GM19328 (cell line): ENCODE data around the gene TENT5C.
A peak's percentile ranks its signal among the peaks of the same experiment; 100 is the strongest.

Experiments
- ATAC-seq: cut with Tn5 transposase; IDR thresholded peaks from one replicate; pipeline ENCODE4 v1.9.1; 2021; ENCODE audit warnings: mild to moderate bottlenecking, moderate library complexity; ENCODE audit not compliant: unreplicated experiment

The TENT5C gene

DNA sequence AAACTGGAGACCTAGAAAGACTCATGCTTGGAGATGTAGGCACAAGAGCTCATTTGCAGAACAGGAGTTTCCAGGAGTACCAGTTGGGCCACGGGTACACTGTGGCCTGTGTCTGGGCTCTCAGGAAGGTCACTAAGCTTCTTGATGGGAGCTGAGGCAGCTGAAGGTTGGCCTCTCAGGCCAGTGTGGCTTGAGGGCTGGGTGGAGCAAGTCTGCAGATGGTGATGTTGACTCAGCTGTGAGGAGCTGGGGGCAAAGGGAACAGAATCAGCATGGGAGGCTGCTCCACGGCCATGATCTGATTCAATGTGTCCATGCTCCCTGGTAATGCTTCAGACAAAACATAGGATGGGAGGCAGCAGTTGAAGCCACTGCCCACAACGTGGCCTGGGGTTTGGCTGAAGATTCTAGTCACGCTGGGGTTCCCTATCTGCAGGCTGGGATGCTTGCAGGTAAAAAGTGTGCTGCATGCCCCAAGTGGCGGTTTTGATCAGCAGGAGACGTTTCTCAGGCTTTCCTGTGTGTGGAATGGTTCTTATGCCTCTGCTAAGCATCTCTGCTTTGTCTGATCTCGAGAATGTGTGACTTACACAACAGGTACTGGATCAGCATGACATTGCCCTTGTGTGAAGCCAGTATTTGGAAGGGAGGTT is 15.4 kb upstream of the TENT5C start:
- no peak for ATAC-seq

DNA sequence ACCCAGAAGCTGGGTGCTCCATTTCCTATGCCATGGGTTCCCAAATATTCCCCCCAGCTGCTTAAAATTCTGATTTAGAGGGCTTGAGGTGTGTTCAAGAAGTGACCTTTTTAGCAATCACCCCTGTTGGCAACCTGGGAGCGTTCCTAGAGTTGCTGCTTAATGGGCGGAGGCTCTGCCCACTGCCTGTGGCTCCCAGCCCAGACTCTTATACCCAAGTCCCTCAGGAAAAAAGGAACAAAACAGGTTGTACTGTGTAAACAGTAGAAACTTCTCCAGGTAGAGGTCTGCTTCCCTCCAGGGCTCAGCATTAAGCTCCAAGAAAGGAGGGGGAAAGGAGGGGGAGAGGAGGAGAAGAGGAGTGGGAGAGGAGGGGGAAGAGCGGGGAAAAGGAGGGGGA is 14.6 kb upstream of the TENT5C start:
- no peak for ATAC-seq

DNA sequence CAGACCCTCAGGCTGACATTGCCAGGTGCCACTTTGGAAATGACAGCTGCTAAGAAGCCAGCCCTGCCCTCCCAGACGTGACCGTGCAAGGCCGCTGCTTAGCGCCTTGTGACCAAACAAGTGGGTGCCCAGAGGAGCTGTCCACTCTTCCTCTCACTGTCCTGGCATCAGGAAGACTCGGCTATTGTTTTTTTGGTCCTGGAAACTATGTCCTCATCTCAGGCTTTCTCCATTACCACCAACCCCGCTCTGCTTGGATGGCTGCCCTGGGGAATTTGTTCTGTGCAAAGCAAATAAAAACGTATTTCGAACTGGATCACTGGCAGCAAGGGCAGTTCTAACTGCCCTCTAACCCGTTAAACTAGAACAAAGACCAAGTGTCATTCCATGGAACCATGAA is 13.7 kb upstream of the TENT5C start:
- ATAC-seq, result no peak

DNA sequence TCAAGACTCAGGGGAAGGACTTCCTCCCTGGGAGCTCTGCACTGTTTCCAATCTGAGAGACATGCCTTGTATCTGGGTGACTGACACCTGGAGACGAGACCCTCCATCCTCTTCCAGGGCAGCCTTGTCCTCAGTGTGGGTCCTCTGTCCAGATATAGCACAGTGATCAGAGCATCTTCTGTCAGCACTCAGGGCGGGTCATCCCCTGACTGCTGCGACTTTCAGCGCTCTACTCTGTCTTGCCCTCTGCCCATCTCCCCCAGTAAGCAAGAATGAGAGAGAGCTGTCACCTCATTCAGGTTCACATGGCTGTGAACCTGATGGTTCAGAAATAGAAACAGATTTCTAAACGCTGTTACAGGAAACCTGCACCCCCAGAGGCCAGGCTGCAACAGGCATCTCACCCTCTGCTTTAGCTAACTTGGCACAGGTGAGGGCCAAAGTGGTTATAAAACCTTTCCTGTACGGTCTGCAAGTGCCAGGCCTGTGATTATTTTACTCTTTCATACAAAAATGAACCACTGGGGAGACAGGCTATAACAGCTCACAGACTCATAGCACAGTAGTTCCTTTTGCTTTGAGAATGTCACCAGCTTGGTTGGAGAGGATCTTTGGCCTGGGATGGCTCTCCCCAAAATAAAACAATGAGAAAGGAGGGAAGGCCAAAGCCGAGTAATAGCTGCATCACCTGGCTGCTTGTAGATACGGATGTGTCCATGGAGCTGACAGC is 11.4 kb upstream of the TENT5C start:
- ATAC-seq, result no peak

DNA sequence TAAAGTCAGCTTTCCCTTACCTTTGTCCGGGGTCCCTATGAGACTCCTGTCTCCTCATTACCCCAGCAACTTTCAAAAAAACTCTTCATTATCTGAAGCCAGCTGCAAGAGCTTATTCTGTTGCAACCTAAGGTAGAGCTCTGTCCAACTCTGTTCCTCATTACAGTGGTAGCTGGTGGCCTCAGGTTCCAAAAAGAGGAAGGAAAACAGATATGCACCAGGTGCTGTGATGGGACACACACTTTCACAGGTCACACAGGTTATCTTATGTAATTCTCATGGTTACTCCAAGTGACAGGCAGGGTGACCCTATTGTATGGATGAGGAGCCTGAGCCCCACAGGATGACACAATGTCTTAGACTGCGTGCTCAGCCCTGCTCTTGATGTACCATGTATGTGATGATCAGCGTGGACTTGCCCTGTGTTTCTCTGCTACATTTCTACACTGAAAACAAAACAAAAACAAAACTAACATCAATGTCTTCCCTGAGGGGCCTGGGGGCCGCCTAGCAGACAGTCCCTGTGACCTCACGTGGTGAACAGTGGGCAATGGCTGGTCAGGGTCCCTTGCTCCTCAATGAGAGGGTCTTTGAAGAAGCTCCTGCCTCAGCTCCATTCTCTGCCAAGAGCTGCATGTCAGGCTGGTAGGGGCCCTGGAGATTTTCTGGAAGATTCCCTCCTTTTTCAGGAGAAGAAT is 9.7 kb upstream of the TENT5C start:
- no peak for ATAC-seq

DNA sequence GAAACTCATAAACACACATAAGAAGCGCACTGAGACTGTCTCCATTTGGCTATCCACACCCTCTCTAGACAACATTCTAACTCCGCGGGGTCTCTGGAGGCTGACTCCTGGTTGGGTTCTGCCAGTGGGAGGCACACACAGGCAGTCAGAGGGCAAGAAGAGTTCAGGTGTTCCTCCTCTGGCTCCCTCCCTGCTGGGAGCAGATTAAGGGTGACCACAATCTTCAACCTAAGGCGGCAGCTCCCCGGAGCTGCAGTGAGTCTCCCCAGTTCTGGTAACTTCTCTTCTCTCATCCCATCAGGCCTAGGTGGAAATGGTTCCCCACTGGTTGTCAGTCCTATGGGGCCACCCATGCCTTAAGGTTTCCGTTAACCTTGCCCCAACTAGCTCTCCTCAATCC is 7.4 kb upstream of the TENT5C start:
- no peak for ATAC-seq

DNA sequence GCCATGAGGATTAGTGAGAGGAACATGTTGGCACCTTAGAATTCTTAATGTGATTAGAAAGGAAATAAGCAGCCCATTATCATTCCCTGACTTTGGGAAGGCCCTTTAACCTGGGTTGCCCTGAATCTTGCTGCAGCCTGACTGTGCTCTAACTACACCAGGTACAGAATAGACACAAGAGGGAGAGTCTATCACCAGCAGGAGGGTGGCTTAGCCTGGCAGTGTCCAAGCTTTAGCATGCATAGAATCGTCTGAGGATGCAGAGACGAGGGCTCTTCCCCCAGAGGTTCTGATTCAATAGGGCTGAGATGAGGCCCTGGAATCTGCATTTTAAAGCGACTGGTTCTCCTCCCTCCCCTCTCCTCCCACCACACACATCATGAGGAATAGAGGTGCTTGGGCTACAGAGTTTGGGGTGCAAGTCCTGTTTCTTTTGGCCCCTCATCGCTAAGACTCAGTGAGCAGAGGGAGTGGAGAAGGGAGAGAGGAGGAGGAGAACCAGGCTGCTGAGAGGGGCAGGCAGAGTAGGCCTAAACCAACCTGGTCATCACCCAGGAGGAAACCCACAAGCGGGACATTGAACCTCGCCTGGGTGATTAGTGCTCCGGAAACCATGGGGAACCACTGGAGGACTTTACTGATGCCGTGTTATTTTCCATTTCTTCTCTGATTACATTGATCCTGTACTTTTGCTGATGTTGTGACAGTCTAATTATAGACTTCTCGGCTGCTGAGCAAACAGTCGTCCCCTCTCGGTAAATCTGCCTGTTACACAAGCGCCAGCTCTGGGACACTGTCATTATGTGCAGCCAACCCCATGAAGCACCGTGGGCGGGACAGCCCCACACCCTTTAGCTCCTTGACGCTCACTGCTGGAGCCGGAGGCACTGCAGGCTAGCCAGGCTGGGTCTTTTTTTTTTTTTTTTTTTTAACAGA is 6.3 kb upstream of the TENT5C start:
- no peak for ATAC-seq

DNA sequence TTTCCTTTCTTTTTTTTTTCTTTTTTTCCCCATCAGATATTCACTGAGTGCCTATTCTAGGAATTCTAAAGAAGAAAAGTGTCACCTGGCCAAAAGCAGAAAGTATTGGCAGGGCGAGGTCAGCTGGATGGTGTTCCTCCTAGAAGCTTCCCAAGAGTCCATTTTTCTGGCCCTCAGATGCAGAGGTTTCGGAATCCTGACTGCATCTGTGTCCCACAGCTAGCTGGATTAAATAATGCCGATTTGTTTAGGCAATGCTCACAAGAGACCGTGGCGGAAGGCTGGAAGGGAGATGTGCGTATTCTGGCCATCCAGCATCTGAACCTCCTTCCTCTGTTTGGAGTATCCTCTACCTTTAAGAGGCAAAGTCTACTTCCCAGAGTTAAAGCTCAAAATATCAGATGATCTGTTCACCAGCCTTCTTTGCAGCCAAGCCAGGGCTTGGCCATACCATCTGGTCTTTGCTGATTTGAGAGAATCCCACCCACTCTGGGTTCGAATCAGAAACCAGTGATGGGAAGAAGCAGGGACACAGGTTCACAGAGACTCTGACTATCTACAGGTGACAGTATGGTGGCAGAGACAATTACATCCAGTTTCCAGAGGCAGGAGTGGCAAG is 5.4 kb upstream of the TENT5C start:
- ATAC-seq, result no peak

DNA sequence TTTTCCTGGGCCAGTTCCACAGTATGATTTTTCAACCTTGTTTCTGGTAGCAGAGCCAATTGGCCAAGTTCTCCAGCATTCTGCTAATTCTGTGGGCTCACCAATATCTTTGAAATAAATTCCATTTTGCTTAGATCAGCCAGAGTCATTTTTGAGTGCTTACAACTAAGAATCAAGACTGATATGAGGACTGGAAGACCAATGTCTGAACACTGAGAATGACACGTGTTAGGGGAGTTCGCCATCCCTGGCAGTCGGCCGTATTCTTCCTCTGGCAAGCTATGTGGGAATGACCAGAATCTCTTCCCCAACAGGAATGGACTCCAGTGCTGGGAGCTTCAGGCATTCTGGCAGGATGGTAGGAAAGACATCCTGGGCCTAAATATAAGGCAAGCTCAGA is 4.9 kb upstream of the TENT5C start:
- no peak for ATAC-seq

DNA sequence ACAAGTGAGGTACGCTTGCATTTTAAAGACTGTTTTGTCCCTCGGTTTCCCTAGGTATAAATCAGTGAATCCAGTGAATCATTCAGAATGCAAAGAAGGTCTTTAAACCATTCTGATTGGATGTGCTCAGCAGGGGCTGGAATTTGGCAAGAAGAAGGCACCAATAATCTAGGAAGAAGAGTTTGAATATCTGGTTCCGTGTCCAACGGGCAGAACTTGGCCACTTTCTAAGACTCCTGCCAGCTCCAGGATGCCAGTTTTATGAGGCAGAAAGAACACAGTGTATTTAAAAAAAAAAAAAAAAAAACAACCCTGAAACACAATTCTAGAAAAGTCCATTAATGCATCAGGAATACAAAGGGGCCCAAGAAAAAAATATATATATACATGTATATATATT is 3.0 kb upstream of the TENT5C start:
- no peak for ATAC-seq

DNA sequence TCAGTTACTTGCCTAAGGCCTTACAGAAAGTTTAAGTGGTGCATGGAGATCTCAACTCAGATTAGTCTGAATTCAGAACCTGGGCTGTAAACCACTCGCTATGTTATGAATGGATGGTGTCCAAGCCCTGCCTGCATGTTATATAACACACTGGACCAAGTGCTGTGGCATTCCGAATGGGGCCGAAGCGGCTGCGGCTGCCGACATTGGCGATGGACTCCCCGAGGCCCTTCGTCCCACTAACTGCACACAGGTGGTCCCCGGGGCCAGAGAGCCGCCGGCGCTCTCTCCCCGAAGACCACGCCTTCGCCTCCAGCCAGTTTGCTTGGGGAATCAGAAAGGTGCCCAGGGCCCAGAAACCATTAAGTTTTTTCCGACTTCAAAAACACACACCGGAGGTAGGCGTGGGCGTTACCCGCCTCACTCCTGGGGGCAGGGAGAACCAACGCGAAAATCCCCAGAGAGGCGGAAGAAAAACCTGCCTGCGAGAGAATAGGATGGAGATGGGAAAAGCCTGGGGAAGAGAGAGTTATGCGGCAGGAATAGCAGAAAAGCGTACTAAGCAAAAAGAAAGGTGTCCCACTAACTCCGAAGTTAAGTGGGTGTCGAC is 579 bp upstream of the TENT5C start:
- ATAC-seq, result peak; percentile 31

DNA sequence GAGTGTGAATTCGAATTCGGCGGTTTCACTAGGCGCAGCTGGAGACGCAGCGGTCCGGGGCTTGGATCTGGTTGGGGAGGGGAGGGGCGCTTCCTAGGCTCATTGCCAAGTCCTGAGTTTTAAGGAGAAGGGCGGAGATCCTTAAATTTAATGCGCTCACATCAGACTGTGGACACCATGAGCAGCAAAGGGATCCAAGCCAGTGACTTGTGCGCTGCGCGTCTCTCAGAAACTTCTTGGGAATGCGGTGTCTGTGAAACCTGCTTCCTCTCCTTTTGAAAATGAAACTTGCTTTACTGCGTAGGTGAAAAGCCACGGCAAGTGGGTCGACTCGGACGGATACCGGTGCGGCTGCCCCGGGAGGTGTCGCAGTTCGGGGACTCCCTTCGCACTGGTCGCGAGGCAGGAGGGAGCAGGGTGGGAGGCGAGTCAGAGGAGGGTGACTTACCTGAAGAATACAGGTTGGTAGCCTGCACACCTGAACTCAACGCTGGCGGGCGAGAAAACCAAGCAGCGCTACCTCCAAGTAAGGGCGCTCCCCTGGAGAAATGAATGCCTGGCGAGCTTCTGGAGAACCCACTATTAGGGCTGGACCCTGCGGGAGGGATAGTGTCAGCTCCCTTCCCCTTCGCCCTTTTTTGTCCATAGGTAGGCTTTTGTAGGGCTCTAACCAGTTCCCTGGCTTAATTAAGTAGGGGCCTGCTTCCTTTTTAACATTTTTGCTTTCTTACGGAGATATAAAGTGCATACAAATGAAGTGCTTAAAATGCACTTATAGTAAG is 992 bp downstream of the TENT5C start:
- ATAC-seq, result no peak

DNA sequence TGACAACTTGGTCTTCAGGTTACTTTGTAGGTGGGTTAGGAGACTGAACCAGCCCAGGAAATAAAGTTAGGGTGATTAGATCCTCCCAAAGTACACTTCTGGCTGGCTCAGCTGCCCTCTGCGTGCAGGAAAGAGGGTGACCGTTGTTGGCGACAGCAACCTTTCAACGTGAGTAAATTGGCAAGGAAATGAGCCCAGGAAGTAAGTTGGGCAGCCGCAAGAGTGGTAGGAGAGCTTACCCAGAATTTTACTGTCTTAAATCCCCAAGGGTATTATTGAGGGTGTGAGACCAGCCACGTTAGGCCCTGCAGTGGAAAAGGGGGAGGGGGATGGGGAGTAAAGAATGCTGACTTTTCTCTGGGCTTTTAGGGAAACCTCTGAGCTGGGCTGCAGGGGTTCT is 1.6 kb downstream of the TENT5C start:
- no peak for ATAC-seq

DNA sequence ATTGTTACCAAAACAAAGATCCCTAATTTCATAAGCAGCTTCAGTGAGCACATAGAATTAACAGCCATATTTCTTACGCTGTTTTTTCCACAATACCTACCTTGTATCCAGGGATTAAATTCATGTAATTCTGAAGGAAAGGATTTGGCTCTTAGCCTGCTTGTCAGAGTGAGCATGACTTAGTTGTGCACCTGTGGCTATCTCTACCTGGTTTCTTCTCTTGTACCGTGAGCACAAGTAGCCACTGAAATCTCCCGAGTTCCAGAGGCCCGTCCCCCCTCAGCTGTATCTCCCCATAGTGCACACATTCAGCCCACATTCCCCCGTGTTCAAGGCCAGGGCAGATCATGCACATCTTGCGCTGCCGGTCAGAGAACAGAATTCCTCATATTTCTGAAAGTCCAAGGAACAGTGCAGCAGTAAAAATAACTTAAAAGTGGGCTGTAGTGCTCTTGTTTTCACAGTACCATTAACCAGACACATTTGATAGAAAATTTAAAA is 2.3 kb downstream of the TENT5C start:
- ATAC-seq, result no peak

DNA sequence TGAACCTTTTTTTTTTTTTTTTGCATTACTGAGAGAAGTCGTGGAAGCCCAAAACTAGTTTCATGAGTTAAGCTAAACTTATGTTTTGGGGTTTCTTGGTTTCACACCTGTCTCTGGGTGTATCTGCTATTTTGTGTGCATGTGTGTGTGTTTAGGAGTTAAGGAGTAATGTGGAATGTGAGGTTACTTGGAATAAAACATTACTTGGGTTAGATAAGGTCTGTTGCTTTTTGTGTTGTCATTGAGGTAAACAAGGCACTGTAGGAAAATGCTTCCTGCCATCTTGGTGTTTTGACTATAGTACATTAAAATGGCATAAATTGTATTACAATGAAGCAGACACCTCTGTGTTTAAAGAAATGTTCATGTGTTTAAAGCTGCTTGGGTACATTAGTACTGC is 2.9 kb downstream of the TENT5C start:
- no peak for ATAC-seq

DNA sequence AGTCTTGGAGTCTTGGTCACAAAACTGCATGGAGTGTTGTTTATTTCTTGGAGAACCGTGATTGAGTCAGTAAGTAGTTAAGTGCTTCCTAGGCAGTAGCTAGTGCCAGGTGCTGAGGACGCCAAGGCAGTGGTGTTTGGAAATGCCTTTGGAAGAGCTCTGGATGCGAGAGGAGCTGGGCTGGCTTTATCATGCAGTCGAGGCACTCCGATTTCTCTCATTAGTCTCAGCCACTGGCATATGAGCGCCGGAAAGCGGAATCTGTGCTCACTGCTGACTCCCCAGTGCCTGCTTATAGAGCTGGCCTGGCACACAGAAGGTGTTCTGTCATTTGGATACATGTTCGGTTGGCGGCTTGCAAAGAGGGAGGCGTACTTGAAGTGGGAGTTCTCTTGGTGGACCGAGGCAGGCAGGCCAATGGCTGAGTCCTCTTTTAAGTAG is 3.6 kb downstream of the TENT5C start:
- no peak for ATAC-seq

DNA sequence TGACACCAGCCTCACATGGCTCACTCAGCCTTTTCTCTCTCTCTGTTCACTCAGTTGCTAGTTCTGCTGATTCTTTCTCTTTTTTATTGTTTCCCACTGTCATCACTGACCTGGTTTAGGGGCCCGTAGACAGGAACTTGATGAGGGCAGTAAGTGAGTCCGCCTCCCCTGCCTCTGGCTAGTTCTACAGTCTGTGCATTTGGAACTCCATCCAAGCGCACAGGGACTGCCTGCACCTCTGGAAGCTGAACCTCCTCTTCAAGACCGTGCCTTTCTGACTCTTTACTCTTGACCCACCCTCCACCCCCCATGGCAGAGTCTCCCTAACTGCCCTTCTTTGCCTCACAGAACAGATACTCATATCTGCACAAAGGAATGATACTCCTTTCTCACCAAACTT is 4.2 kb downstream of the TENT5C start:
- ATAC-seq, result no peak

DNA sequence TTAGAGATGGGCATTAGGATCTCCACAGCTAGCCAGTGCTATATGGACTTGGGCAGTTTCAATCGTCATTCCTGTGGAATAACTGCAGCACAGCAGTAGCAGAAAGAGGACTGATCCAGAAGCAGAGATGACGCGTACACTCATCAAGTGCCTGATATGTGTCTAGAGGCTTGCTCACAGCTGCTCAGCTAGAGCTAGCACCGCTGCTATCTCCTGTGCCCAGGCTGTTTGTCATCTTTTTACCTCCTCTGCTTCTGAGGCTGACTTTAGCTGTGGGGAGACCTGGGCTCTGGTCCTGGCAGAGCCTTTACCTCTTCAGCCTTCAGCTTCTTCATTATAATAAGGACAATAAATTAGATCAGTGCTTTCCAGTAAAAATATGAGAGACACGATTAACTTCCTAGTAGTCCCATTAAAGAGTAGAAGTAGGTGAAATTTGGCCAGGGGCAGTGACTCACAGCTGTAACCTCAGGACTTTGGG is 5.3 kb downstream of the TENT5C start:
- ATAC-seq, result no peak

DNA sequence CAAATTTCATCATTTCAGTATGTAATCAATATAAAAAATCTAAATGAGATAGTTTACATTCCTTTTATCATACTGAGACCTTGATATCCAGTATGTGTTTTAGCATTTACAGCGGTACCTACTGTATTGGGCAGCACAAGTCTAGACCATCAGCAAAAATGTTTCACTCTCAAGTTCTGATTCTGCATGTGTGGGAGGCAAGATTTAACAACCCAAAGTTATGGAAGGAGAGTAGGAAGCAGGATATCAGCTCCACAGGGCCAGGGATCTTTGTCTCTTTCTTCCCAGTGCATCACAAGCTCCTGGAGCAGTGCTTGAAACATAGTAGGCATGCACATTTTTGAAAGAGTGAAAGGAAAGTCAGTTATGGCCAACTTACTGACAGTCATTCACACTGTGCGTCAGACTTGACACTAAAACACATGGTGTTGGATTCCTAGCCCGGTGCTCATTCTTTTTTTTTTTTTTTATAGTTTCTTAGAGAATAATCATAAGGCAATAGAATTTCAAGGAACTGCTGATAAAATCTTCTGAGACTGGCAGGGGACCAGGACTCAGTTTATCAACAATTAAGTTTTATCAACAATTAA is 6.1 kb downstream of the TENT5C start:
- ATAC-seq, result no peak
